Transverse colon (tissue), 4 donors: ENCODE results near the gene TRANK1. TPM values are rescaled to one million over a fixed set of nuclear protein-coding genes. Genes with fewer than 3 reads are reported as not detected.

Source experiments
- DNase-seq: peaks from one replicate; pipeline ENCODE4 v3.0.0-alpha.2; 2019
- H3K27ac ChIP-seq, 4 donors: fragments of 200-600 bp; sonication (generic); 2 replicates each; pipeline ENCODE4 v1.5.1; 2016 to 2018; ENCODE audit warnings: inconsistent platforms in 4 of 4
- H3K27me3 ChIP-seq: fragments of 200-600 bp; sonication (generic); 2 replicates; pipeline ENCODE4 v1.5.1; 2017; ENCODE audit warnings: inconsistent platforms
- H3K36me3 ChIP-seq, 4 donors: fragments of 200-600 bp; sonication (generic); 2 replicates each; pipeline ENCODE4 v1.5.1; 2017 to 2019; ENCODE audit warnings: inconsistent platforms in 4 of 4
- H3K4me1 ChIP-seq, 4 donors: fragments of 200-600 bp; sonication (generic); 2 replicates each; pipeline ENCODE4 v1.5.1; 2017 to 2020; ENCODE audit warnings: inconsistent platforms in 4 of 4
- H3K4me3 ChIP-seq, 4 donors: fragments of 200-600 bp; sonication (generic); 1 replicate in 1 of 4; 2 replicates in 3 of 4; pipeline versions ENCODE4 v1.5.1 to v1.6.1; 2017 to 2019; ENCODE audit warnings: inconsistent platforms in 4 of 4
- H3K9me3 ChIP-seq, 2 donors: fragments of 200-600 bp; sonication (generic); 2 replicates each; pipeline ENCODE4 v1.5.1; 2017 to 2019; ENCODE audit warnings: inconsistent platforms in 2 of 2
- EP300 ChIP-seq: sonication (generic); formaldehyde crosslinking; IDR thresholded peaks from one replicate; pipeline ENCODE4 v1.6.1; 2017; ENCODE audit warnings: antibody characterized with exemption, low read depth
- POLR2A ChIP-seq: fragments of 450-650 bp; IDR thresholded peaks from one replicate; pipeline ENCODE4 v1.6.1; 2016; ENCODE audit warnings: antibody characterized with exemption, mild to moderate bottlenecking, moderate library complexity
- POLR2AphosphoS5 ChIP-seq, 3 donors: sonication (generic); formaldehyde crosslinking; IDR thresholded peaks; one replicate each; pipeline ENCODE4 v1.6.1; 2016; ENCODE audit warnings: antibody characterized with exemption in 3 of 3
- WGBS, 2 donors: methylation state at CpG; one replicate each; pipeline ENCODE4 v1.1.5; 2018; ENCODE audit warnings: low coverage in 1 of 2; 5-methylcytosine and 5-hydroxymethylcytosine counted together
- in situ Hi-C, 4 donors: fragments of 200-750 bp; cut with MboI; loops; one replicate each; pipeline versions ENCODE4 v1.15.0 to v1.15.1; 2017; ENCODE audit warnings: low sequenced_read_pairs in 3 of 4, low pct_ligation_motif_present in 1 of 4, low pct_unique_long_range_greater_than_20kb in 1 of 4
- intact Hi-C: fragments of 100-400 bp; cut with DNase I; formaldehyde crosslinking; loops from one replicate; pipeline ENCODE4 v1.15.1; 2023; ENCODE audit warnings: low total_unique reads
- total RNA-seq, 4 donors: library from RNA; depleted of rRNA; stranded (reverse); fragments of >200 nt; gene quantifications; one replicate each; pipeline ENCODE4 v1.1.0, GENCODE V29; 2016
- TF ChIP-seq, protein P1 (sequence below), 5 experiments: fragments of 200-600 bp in 3 of 5; fragments of 450-650 bp in 2 of 5; sonication (generic) in 3 of 5; IDR thresholded peaks; 1 replicate in 2 of 5; 2 replicates in 3 of 5; pipeline ENCODE4 v1.5.1; 2016 to 2017; ENCODE audit warnings: antibody characterized with exemption in 5 of 5, inconsistent platforms in 3 of 5, mild to moderate bottlenecking in 2 of 5, moderate library complexity in 1 of 5

The TRANK1 gene
- total RNA-seq, 4 donors from 2014 or later: 91.5 to 179 (median 116) TPM

DNA sequence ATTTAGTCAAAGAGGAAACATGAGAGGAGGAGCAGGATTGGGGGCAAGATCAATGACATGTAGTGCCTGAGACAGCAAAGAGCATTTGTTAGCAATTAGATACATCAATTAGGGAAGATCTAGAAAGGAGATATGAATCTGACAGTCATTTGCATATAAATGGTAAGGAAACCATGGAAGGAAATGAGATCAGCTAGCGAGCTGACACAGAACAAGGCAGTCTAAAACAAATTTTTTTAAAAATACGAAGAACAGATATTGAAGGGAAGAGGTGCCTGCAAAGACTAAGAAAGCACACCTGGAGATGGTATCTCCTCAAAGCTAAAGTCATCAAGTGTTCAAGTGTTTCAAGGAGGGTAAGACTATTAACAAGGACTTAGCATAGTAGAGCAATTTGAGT lies 43.5 kb upstream of the TRANK1 start:
- Histone ChIP-seq H3K27ac (no peak overlapping the region), H3K4me3 (peak overlapping the region in 1 of 4 donors; percentile 10), H3K4me1 (peaks cover 21 to 47% (median 35%) of the 10 kb centered on the region in 4 donors), H3K36me3 (peaks cover 0 to 33% (median 12%) of the 10 kb centered on the region in 4 donors), H3K9me3 (no peaks in the 10 kb centered on the region), H3K27me3 (no peaks in the 10 kb centered on the region)
- WGBS, 2 donors: 47 to 61% methylated on average over 2 of the region's 2 CpGs
- intact Hi-C loops (no loop called here), in situ Hi-C loops (no loop called here)
- no peak for TF ChIP-seq POLR2AphosphoS5 (IDR thresholded peaks at IDR 0.05)
- TF ChIP-seq, protein P1, sequence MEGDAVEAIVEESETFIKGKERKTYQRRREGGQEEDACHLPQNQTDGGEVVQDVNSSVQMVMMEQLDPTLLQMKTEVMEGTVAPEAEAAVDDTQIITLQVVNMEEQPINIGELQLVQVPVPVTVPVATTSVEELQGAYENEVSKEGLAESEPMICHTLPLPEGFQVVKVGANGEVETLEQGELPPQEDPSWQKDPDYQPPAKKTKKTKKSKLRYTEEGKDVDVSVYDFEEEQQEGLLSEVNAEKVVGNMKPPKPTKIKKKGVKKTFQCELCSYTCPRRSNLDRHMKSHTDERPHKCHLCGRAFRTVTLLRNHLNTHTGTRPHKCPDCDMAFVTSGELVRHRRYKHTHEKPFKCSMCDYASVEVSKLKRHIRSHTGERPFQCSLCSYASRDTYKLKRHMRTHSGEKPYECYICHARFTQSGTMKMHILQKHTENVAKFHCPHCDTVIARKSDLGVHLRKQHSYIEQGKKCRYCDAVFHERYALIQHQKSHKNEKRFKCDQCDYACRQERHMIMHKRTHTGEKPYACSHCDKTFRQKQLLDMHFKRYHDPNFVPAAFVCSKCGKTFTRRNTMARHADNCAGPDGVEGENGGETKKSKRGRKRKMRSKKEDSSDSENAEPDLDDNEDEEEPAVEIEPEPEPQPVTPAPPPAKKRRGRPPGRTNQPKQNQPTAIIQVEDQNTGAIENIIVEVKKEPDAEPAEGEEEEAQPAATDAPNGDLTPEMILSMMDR (IDR thresholded peaks at IDR 0.05): no peak
- TF ChIP-seq EP300: no peak
- no peak for TF ChIP-seq POLR2A
- DNase-seq: no peak

DNA sequence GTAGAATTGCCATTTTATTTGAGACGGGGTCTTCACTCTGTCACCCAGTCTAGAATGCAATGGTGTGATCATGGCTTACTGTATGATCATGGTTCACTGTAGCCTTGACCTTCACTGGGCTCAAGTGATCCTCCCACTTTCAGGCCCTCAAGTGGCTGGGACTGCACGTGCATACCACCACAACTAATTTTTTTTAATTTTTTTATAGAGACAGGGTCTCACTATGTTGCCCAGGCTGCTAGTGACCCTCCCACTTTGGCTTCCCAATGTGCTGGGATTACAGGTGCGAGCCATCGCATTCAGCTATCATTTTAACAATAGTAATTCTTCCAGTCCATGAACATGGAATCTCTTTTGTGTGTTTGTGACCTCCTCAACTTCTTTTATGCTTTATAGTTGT lies 36.2 kb upstream of the TRANK1 start:
- no peaks in the 10 kb centered on the region for H3K4me1 ChIP-seq
- peaks cover 0 to 30% (median 12%) of the 10 kb centered on the region in 4 donors for H3K36me3 ChIP-seq
- no peak overlapping the region for H3K27ac ChIP-seq
- H3K27me3 ChIP-seq: no peaks in the 10 kb centered on the region
- no peak overlapping the region for H3K4me3 ChIP-seq
- WGBS, 2 donors: 95 to 100% methylated on average over 3 to 4 of the region's 4 CpGs
- H3K9me3 ChIP-seq: peaks cover 0 to 8% of the 10 kb centered on the region in 2 donors
- intact Hi-C loops (no loop called here), in situ Hi-C loops (no loop called here)
- DNase-seq: no peak
- TF ChIP-seq, protein P1 (IDR thresholded peaks at IDR 0.05): no peak
- TF ChIP-seq POLR2A: no peak
- TF ChIP-seq EP300: no peak
- TF ChIP-seq POLR2AphosphoS5 (IDR thresholded peaks at IDR 0.05): no peak

DNA sequence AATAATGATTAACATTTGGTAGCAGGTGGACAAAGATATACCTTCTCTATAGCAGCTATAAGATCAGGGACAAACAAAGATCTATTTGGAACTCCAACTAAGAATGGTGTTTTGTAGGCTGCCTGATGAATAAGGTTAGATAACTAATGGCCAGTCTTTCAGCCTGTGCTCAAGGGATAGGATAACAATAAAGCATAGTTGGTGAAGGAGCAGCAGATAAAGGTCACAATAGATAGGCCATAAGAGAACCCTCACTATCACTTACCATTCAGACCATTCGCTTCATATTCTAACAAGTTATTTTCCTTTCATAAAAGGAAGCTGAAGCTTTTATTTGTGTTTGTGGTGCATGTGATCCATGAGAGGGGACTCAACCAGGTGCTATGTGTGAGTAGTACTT lies 28.3 kb upstream of the TRANK1 start:
- in situ Hi-C loops: loop anchor here in 2 of 4 donors (25.0 kb wide), 1 partner anchor 236 kb away; no protein-coding TSS in a partner anchor
- Histone ChIP-seq H3K27me3 (no peaks in the 10 kb centered on the region), H3K4me1 (peaks cover 0 to 4% (median 0%) of the 10 kb centered on the region in 4 donors), H3K36me3 (no peaks in the 10 kb centered on the region), H3K4me3 (no peak overlapping the region), H3K9me3 (no peaks in the 10 kb centered on the region), H3K27ac (no peak overlapping the region)
- no peak for TF ChIP-seq POLR2AphosphoS5 (IDR thresholded peaks at IDR 0.05)
- TF ChIP-seq EP300: no peak
- TF ChIP-seq POLR2A: no peak
- TF ChIP-seq, protein P1 (IDR thresholded peaks at IDR 0.05): no peak
- no peak for DNase-seq
- intact Hi-C loops: no loop called here
- 91 to 97% methylated on average over 1 of the region's 1 CpG for WGBS, 2 donors

DNA sequence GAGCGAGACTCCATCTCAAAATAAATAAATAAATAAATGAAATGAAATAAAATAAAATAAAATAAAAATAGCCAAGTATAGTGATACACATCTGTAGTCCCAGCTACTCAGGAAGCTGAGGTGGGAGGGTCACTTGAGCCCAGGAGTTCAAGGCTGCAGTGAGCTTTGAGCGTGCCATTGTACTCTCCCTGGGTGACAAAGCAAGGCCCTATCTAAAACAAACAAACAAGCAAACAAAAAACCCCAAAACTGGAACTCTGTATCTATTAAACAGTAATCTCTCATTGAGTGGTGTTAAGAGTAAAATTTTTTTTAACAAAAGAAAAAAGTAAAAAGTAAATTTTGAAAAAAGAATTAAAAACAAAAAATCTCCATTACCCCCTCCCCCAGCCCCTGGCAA lies 27.3 kb upstream of the TRANK1 start:
- WGBS, 2 donors: 82 to 94% methylated on average over 2 of the region's 2 CpGs
- H3K4me3 ChIP-seq: no peak overlapping the region
- intact Hi-C loops: no loop called here
- H3K27me3 ChIP-seq: no peaks in the 10 kb centered on the region
- in situ Hi-C loops: loop anchor here in 2 of 4 donors (25.0 kb wide), 1 partner anchor 235 kb away; no protein-coding TSS in a partner anchor
- DNase-seq: no peak
- no peak for TF ChIP-seq POLR2A
- TF ChIP-seq POLR2AphosphoS5 (IDR thresholded peaks at IDR 0.05): no peak
- TF ChIP-seq EP300: no peak
- TF ChIP-seq, protein P1 (IDR thresholded peaks at IDR 0.05): no peak
- H3K9me3 ChIP-seq: no peaks in the 10 kb centered on the region
- H3K4me1 ChIP-seq: peaks cover 0 to 4% (median 0%) of the 10 kb centered on the region in 4 donors
- H3K36me3 ChIP-seq: no peaks in the 10 kb centered on the region
- no peak overlapping the region for H3K27ac ChIP-seq
